Common myeloid progenitor, CD34-positive (primary cell): Measurements from ENCODE around the gene KLK10.
"Not testable (repeated sequence)": the region's sequence is repeated elsewhere in the genome, so short reads cannot be mapped to it uniquely, and the experiment has no call there.

Experiments
- CTCF ChIA-PET: fragments of 350-600 bp; sonication (Branson Sonifier 250); formaldehyde crosslinking; loops from one replicate; lab custom pipeline; 2021; ENCODE audit warnings: antibody characterized with exemption; lab: Charles Lee
- POLR2A ChIA-PET: fragments of 350-600 bp; sonication (Branson Sonifier 250); formaldehyde crosslinking; loops from one replicate; lab custom pipeline; 2021; ENCODE audit warnings: antibody characterized with exemption; lab: Charles Lee
- DNase-seq, 3 donors: peaks; one replicate each; pipeline versions ENCODE4 v3.0.0 to v3.0.0-alpha.2; 2013
- H3K27ac ChIP-seq, 2 experiments: 1 replicate in 1 of 2; 2 replicates in 1 of 2; pipeline ENCODE4 v1.7.0; 2013; ENCODE audit warnings: inconsistent platforms in 2 of 2, low read length in 2 of 2, mild to moderate bottlenecking in 2 of 2, low read depth in 1 of 2, moderate library complexity in 1 of 2; ENCODE audit not compliant: severe bottlenecking in 2 of 2, insufficient read depth in 1 of 2, poor library complexity in 1 of 2
- H3K27me3 ChIP-seq, 5 experiments: replicated peaks in 2 of 5; 1 replicate in 3 of 5; 2 replicates in 2 of 5; pipeline versions ENCODE4 v1.6.1 to v1.7.0; 2013; ENCODE audit warnings: low read length in 4 of 5, mild to moderate bottlenecking in 2 of 5, moderate library complexity in 2 of 5, inconsistent platforms in 1 of 5; ENCODE audit not compliant: insufficient read depth in 5 of 5, control insufficient read depth in 4 of 5
- H3K36me3 ChIP-seq, 4 experiments: 1 replicate in 2 of 4; 2 replicates in 2 of 4; pipeline versions ENCODE4 v1.6.1 to v1.7.0; 2013; ENCODE audit warnings: low read length in 3 of 4, control low read depth in 1 of 4, mild to moderate bottlenecking in 1 of 4; ENCODE audit not compliant: control insufficient read depth in 4 of 4, insufficient read depth in 4 of 4
- H3K4me1 ChIP-seq, 4 experiments: 1 replicate in 3 of 4; 2 replicates in 1 of 4; pipeline versions ENCODE4 v1.6.1 to v1.7.1; 2013; ENCODE audit warnings: low read length in 3 of 4, mild to moderate bottlenecking in 3 of 4, control low read depth in 1 of 4, inconsistent platforms in 1 of 4, moderate library complexity in 1 of 4; ENCODE audit not compliant: control insufficient read depth in 4 of 4, insufficient read depth in 4 of 4; ENCODE audit errors: control extremely low read depth in 1 of 4
- H3K4me3 ChIP-seq, 7 experiments: 1 replicate in 4 of 7; 2 replicates in 3 of 7; pipeline versions ENCODE4 v1.5.1 to v1.7.0; 2013; ENCODE audit warnings: mild to moderate bottlenecking in 7 of 7, low read length in 6 of 7, moderate library complexity in 6 of 7, inconsistent platforms in 2 of 7, low read depth in 2 of 7, control low read depth in 1 of 7; ENCODE audit not compliant: insufficient read depth in 4 of 7, control insufficient read depth in 1 of 7; ENCODE audit errors: extremely low read depth in 1 of 7
- H3K9me3 ChIP-seq, 5 experiments: 1 replicate in 4 of 5; 2 replicates in 1 of 5; pipeline versions ENCODE4 v1.6.1 to v1.7.1; 2013; ENCODE audit warnings: low read length in 4 of 5, mild to moderate bottlenecking in 2 of 5, inconsistent platforms in 1 of 5, low read depth in 1 of 5, moderate library complexity in 1 of 5; ENCODE audit not compliant: control insufficient read depth in 4 of 5, insufficient read depth in 2 of 5; ENCODE audit errors: control extremely low read depth in 1 of 5
- WGBS: methylation state at CpG from one replicate; pipeline ENCODE4 v1.1.5; 2013; ENCODE audit not compliant: insufficient coverage; 5-methylcytosine and 5-hydroxymethylcytosine counted together

The KLK10 gene

GRCh38 chr19:50994129-50994528, 25.4 kb downstream of the KLK10 start:
- DNase-seq = peak in 2 of 3 donors; percentile 7 to 9
- ChIA-PET POLR2A (no interaction called here), CTCF (no interaction called here)

GRCh38 chr19:50992666-50993035, 26.9 kb downstream of the KLK10 start:
- Histone ChIP-seq H3K27me3 (peaks cover 0 to 29% (median 7%) of the 10 kb centered on the region in 5 experiments), H3K27ac (no peak overlapping the region), H3K36me3 (no peaks in the 10 kb centered on the region), H3K9me3 (no peaks in the 10 kb centered on the region), H3K4me1 (no peaks in the 10 kb centered on the region), H3K4me3 (no peak overlapping the region)
- no peak for DNase-seq
- ChIA-PET POLR2A (no interaction called here), CTCF (no interaction called here)
- WGBS = 50% methylated on average over 1 of the region's 2 CpGs

More at GRCh38 chr19:50994129-50994528, 25.4 kb downstream of the KLK10 start:
- Histone ChIP-seq H3K36me3 (no peaks in the 10 kb centered on the region), H3K9me3 (no peaks in the 10 kb centered on the region), H3K4me1 (no peaks in the 10 kb centered on the region), H3K27ac (no peak overlapping the region), H3K4me3 (no peak overlapping the region), H3K27me3 (peaks cover 0 to 31% (median 15%) of the 10 kb centered on the region in 5 experiments)
- WGBS = 100% methylated on average over 1 of the region's 2 CpGs

- H3K36me3 ChIP-seq, POLR2A ChIA-PET, H3K9me3 ChIP-seq, H3K4me3 ChIP-seq, CTCF ChIA-PET, H3K27ac ChIP-seq, H3K4me1 ChIP-seq, DNase-seq: not testable (repeated sequence)
- WGBS = 86% methylated on average over 11 of the region's 14 CpGs
- H3K27me3 ChIP-seq = peaks cover 5 to 78% (median 9%) of the 10 kb centered on the region in 5 experiments
Measured at GRCh38 chr19:50984416-50984815, 35.1 kb downstream of the KLK10 start.

DNA sequence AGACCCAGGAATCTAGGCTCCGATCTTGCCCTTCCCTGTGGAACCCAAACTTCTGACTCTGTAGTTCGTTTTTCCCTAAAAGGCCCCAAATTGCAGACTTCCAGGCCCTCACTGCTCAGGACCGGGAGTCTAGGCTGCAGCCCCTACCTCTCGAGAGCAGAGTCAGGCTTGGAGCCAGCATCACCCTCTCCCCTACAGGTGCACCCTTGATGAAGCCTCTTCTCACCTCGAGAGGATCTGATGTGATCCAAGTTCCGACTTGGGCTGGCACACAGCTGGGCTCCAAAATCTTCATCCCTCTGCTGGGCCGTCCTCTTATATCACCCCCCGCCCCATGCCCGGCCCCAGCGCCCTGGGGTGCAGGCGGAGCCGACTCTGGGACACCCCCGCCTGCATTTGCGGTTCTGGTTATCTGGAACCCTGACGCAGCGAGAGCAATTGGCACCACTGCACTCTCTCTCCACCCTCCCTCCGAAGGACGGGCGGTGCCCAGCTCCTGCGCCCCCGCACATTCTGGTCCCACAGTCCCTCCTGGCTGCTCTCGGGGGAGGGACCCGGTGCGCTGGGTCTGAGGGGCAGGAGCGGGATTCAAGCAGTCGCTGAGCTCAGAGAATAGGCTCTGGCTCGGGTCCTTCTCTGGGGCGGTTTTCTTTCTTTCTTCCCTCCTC, 35.8 kb downstream of the KLK10 start, which contains the start of gene KLK7:
KLK7 (minus strand) TSS at position 293 of the 668 bp plus-strand sequence. CDS start 1,518 bp downstream, outside the sequence.
- CTCF ChIA-PET = no interaction called here
- Histone ChIP-seq H3K36me3 (no peaks in the 10 kb centered on the region), H3K9me3 (no peaks in the 10 kb centered on the region), H3K27ac (no peak within 1 kb of the TSS), H3K4me1 (no peaks in the 10 kb centered on the region), H3K27me3 (peaks cover 5 to 81% (median 8%) of the 10 kb centered on the region in 5 experiments), H3K4me3 (no peak within 1 kb of the TSS)
- peak in 1 of 3 donors; percentile 1 for DNase-seq
- 24% methylated on average over 28 of the region's 28 CpGs for WGBS
- POLR2A ChIA-PET = no interaction called here

DNA sequence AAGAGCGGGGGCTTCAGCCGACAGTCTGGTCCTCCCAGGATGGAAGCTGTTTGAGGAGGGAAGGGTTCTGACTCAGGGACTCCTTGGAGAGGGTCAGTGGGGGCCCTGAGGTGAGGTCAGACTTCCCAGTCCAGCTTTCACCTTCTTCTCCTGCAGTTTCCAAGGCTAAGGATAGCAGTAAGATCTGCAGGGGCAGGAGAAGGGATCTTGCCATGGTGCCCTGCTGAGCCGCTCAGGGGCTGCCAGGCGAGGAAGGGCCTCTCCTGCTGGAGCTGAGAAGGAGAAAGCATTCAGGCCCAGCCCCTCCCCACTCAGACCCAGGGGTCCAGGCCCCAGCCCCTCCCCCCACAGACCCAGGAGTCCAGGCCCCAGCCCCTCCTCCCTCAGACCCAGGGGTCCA, 37.3 kb downstream of the KLK10 start:
- no peak for DNase-seq
- 84% methylated on average over 4 of the region's 4 CpGs for WGBS
- no peaks in the 10 kb centered on the region for H3K9me3 ChIP-seq

DNA sequence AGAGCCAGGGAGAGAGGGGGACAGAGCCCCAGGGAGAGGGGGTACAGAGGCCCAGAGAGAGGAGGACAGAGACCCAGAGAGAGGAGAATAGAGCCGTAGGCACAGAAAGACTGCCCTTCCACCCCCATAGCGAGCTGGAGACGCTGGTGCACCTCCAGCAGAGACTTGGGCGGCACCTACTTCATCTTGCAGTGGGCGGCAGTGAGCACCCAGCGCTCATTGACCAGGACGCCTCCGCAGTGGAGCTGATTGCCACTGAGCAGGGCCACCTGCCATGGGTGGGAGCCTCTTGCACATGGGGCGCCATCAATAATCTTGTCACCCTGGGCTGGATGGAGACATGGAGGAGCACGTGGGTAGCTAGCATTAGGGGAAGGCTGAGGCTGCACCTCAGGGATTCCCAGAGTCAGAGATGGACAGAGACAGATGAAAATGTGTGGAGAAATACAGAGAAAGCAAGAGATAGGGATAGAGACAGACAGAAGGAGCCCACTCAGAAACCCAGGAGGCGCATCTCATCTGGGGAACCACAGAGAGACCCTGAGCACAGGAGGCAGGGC, 37.8 kb downstream of the KLK10 start:
- H3K27me3 ChIP-seq = peaks cover 5 to 86% (median 10%) of the 10 kb centered on the region in 5 experiments
- ChIA-PET POLR2A (no interaction called here), CTCF (no interaction called here)
- no peaks in the 10 kb centered on the region for H3K9me3 ChIP-seq
- no peaks in the 10 kb centered on the region for H3K4me1 ChIP-seq
- H3K36me3 ChIP-seq = no peaks in the 10 kb centered on the region
- no peak overlapping the region for H3K27ac ChIP-seq
- 58% methylated on average over 10 of the region's 11 CpGs for WGBS
- no peak overlapping the region for H3K4me3 ChIP-seq
- no peak for DNase-seq

More for the DNA sequence above, 37.3 kb downstream of the KLK10 start:
- ChIA-PET POLR2A (no interaction called here), CTCF (no interaction called here)
- H3K27ac ChIP-seq = no peak overlapping the region
- no peaks in the 10 kb centered on the region for H3K36me3 ChIP-seq
- no peak overlapping the region for H3K4me3 ChIP-seq
- H3K27me3 ChIP-seq = peaks cover 5 to 85% (median 10%) of the 10 kb centered on the region in 5 experiments
- H3K4me1 ChIP-seq = no peaks in the 10 kb centered on the region

DNA sequence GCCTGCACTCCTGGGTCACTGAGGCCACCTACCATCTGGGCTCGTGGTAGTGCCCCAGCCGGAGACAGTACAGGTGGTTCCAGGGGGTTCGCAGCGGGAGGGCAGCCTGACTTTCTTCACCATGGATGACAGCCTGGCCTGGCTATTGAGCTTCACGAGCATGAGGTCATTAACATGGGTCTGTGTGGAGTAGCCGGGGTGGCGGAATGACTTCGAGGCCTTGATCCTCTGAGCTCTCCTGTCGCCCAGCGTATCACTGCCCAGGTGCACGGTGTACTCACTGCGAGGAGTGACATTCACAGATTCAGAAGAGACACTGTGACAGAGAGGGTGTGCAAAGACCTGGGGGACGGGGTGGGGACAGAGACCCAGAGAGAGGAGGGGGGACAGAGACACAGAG, 39.3 kb downstream of the KLK10 start:
- no peak for DNase-seq
- H3K27ac ChIP-seq = no peak overlapping the region
- ChIA-PET POLR2A (no interaction called here), CTCF (no interaction called here)
- no peaks in the 10 kb centered on the region for H3K4me1 ChIP-seq
- no peaks in the 10 kb centered on the region for H3K36me3 ChIP-seq
- peaks cover 0 to 80% (median 8%) of the 10 kb centered on the region in 5 experiments for H3K27me3 ChIP-seq
- 84% methylated on average over 7 of the region's 13 CpGs for WGBS
- no peak overlapping the region for H3K4me3 ChIP-seq
- H3K9me3 ChIP-seq = no peaks in the 10 kb centered on the region
